Vagina (tissue), 2 donors: ENCODE results near the gene SNED1.

ENCODE experiments used
- POLR2A ChIP-seq, 2 donors: fragments of 450-650 bp; IDR thresholded peaks; one replicate each; pipeline ENCODE4 v1.6.1; 2017; ENCODE audit warnings: antibody characterized with exemption in 2 of 2, mild to moderate bottlenecking in 2 of 2, moderate library complexity in 2 of 2
- POLR2AphosphoS5 ChIP-seq, 2 donors: sonication (generic); formaldehyde crosslinking; IDR thresholded peaks; one replicate each; pipeline ENCODE4 v1.9.0; 2017; ENCODE audit warnings: antibody characterized with exemption in 2 of 2, mild to moderate bottlenecking in 2 of 2, low read depth in 1 of 2; ENCODE audit not compliant: insufficient read depth in 1 of 2
- TF ChIP-seq, protein P1 (sequence below), 3 experiments: fragments of 450-650 bp in 2 of 3; fragments of 200-600 bp in 1 of 3; sonication (generic) in 1 of 3; IDR thresholded peaks; one replicate each; pipeline ENCODE4 v1.5.1; 2017 to 2019; ENCODE audit warnings: antibody characterized with exemption in 3 of 3, mild to moderate bottlenecking in 2 of 3, moderate library complexity in 2 of 3

DNA sequence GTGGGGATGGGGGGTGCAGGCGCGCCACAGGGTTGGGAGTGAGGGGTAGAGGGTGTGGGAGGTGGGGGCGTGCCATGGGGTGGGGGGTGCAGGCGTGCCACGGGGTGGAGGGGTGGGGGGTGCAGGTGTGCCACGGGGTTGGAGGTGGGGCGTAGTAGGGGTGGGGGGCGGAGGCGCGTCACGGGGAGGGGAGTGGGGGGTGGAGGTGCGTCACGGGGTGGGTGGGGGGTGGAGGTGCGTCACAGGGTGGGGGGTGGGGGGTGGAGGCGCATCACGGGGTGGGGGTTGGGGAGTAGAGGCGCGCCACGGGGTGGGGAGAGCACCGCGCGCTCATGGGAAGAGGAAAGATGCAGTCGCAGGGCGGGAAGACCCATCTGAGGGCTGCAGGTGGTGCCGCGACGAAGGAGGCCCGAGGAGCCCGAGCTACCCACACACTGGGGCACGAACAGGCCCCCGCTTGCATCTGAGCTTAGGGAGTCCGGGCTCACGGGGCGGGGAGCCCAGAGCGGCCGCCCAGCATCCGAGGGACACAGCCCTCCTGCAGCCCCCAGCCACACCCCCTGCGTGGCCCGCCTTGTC lies 37.5 kb downstream of the SNED1 start:
- TF ChIP-seq POLR2AphosphoS5 (IDR thresholded peaks at IDR 0.05; ENCODE audit: insufficient read depth in 1 of 2, low read depth in 1 of 2) (no peak), POLR2A (IDR thresholded peaks at IDR 0.05) (no peak)
- TF ChIP-seq, protein P1, sequence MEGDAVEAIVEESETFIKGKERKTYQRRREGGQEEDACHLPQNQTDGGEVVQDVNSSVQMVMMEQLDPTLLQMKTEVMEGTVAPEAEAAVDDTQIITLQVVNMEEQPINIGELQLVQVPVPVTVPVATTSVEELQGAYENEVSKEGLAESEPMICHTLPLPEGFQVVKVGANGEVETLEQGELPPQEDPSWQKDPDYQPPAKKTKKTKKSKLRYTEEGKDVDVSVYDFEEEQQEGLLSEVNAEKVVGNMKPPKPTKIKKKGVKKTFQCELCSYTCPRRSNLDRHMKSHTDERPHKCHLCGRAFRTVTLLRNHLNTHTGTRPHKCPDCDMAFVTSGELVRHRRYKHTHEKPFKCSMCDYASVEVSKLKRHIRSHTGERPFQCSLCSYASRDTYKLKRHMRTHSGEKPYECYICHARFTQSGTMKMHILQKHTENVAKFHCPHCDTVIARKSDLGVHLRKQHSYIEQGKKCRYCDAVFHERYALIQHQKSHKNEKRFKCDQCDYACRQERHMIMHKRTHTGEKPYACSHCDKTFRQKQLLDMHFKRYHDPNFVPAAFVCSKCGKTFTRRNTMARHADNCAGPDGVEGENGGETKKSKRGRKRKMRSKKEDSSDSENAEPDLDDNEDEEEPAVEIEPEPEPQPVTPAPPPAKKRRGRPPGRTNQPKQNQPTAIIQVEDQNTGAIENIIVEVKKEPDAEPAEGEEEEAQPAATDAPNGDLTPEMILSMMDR (IDR thresholded peaks at IDR 0.05), result no peak
